SIG-M5 treated with dmso at 0.1 percent for 504 hours (cell line): Measurements from ENCODE around the gene RELL2.

Experiments
- DNase-seq: peaks from one replicate; lab custom pipeline; 2025; ENCODE audit not compliant: unreplicated experiment; lab: John Stamatoyannopoulos, UW

Gene RELL2

GRCh38 chr5:141618030-141618803 is 18.6 kb upstream of the RELL2 start:
- peak; percentile 85 for DNase-seq

- peak; percentile 94 for DNase-seq
Observed at GRCh38 chr5:141618804-141619554, 17.8 kb upstream of the RELL2 start, which contains the start of gene DIAPH1. Gene DIAPH1 (minus strand): TSS chr5:141619000. CDS start chr5:141618914, 86 bp downstream.

GRCh38 chr5:141623186-141623585 is 13.6 kb upstream of the RELL2 start:
- peak; percentile 98 for DNase-seq

GRCh38 chr5:141623611-141624010 is 13.2 kb upstream of the RELL2 start:
- no peak for DNase-seq

GRCh38 chr5:141628175-141628788 is 8.5 kb upstream of the RELL2 start:
- DNase-seq: no peak

GRCh38 chr5:141630570-141631140 is 6.1 kb upstream of the RELL2 start:
- no peak for DNase-seq

GRCh38 chr5:141632650-141633049 is 4.1 kb upstream of the RELL2 start:
- DNase-seq: no peak

- DNase-seq: peak; percentile 90
Observed at GRCh38 chr5:141633871-141634561, 2.8 kb upstream of the RELL2 start.

GRCh38 chr5:141634720-141635119 is 2.1 kb upstream of the RELL2 start:
- no peak for DNase-seq

GRCh38 chr5:141635646-141636045 is 1.2 kb upstream of the RELL2 start:
- no peak for DNase-seq

GRCh38 chr5:141636106-141636412 is 738 bp upstream of the RELL2 start:
- no peak for DNase-seq

- DNase-seq: no peak
Observed at GRCh38 chr5:141637123-141637766, 448 bp downstream of the RELL2 start.

GRCh38 chr5:141637767-141638419 is 1.1 kb downstream of the RELL2 start:
- DNase-seq: peak; percentile 84

GRCh38 chr5:141638771-141639170 is 2.0 kb downstream of the RELL2 start:
- no peak for DNase-seq

GRCh38 chr5:141639357-141640050 is 2.7 kb downstream of the RELL2 start:
- DNase-seq: no peak

- no peak for DNase-seq
Observed at GRCh38 chr5:141640051-141640415, 3.2 kb downstream of the RELL2 start.

- DNase-seq: no peak
Observed at GRCh38 chr5:141640698-141641097, 3.9 kb downstream of the RELL2 start.

GRCh38 chr5:141641634-141642267 is 5.0 kb downstream of the RELL2 start:
- peak; percentile 58 for DNase-seq

- no peak for DNase-seq
Observed at GRCh38 chr5:141646026-141646425, 9.2 kb downstream of the RELL2 start.
